Ovary (tissue), 3 donors: ENCODE results near the gene CNDP1.

Source experiments
- POLR2A ChIP-seq: fragments of 450-650 bp; IDR thresholded peaks from one replicate; pipeline ENCODE4 v1.6.1; 2017; ENCODE audit warnings: antibody characterized with exemption, mild to moderate bottlenecking, moderate library complexity
- TF ChIP-seq, protein P1 (sequence below), 3 donors: fragments of 450-650 bp in 2 of 3; fragments of 200-600 bp in 1 of 3; IDR thresholded peaks; one replicate each; pipeline versions ENCODE4 v1.5.1 to v1.8.0; 2016 to 2022; ENCODE audit warnings: antibody characterized with exemption in 3 of 3, mild to moderate bottlenecking in 1 of 3
- donor health status: DM: no; HTN: no; CAD: no.

DNA sequence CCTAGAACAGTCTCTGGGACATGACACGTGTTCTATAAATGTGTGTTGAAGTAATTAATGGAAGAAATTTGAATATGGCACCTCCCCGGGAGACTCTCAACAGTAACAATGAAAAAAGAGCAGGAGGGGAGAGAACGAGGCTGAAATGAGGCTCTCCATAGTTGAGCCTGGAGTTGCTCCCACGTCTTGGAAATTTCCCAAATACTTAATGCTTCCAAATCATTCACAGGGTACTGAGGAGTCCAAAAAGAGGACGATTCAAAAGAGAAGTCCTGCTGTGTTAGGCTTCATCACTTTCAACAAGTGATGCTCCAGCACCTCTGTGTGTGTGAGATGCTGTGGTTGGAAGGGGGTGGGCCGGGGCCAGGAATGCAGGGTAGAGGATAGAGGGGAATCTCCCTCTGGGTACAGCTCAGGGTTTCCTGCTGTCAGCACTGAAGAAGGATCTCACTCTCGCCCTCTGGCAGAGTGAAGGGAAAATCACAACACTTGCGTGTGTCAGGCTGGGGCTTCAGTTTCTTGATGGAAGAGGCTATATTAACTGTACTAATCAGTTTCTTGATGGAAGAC lies 45.3 kb downstream of the CNDP1 start:
- no peak for TF ChIP-seq POLR2A
- TF ChIP-seq, protein P1, sequence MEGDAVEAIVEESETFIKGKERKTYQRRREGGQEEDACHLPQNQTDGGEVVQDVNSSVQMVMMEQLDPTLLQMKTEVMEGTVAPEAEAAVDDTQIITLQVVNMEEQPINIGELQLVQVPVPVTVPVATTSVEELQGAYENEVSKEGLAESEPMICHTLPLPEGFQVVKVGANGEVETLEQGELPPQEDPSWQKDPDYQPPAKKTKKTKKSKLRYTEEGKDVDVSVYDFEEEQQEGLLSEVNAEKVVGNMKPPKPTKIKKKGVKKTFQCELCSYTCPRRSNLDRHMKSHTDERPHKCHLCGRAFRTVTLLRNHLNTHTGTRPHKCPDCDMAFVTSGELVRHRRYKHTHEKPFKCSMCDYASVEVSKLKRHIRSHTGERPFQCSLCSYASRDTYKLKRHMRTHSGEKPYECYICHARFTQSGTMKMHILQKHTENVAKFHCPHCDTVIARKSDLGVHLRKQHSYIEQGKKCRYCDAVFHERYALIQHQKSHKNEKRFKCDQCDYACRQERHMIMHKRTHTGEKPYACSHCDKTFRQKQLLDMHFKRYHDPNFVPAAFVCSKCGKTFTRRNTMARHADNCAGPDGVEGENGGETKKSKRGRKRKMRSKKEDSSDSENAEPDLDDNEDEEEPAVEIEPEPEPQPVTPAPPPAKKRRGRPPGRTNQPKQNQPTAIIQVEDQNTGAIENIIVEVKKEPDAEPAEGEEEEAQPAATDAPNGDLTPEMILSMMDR (IDR thresholded peaks at IDR 0.05) = no peak
